DOHH2 (cell line): Measurements from ENCODE around the gene BANP.

Experiments
- CTCF ChIP-seq: fragments of 200-600 bp; sonication (generic); IDR thresholded peaks from one replicate; pipeline ENCODE4 v1.5.1; 2014; ENCODE audit warnings: antibody characterized with exemption, mild to moderate bottlenecking, low read depth, low read length; ENCODE audit not compliant: poor library complexity, severe bottlenecking
- EZH2phosphoT487 ChIP-seq: fragments of 200-600 bp; sonication (generic); IDR thresholded peaks from 2 replicates; pipeline ENCODE4 v1.6.1; 2017; ENCODE audit warnings: borderline replicate concordance, mild to moderate bottlenecking, antibody characterized with exemption, low read length, moderate library complexity, mixed read lengths

GRCh38 chr16:88077328-88078108, 126.3 kb downstream of the BANP start:
- TF ChIP-seq CTCF (no peak), EZH2phosphoT487 (no peak)
